ENCODE results near the gene CRP.

Gene CRP

DNA sequence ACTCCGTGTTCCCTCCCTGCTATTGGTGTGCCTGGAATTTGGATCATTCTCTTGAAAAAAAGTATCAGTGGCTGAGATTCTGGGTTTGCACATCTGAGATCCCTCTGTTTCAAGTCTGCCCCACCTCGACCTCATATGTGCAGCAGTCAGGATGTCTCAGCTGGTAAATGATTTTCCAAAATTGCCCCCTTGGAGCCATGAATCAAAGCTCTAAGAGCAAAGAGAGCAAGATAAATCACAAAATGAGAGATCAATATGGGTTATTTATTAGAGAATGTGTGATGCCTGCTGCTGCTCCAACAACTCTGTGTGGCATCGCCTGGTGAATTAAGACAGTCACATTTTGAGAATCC, 8.5 kb downstream of the CRP start:
- Histone ChIP-seq H3K27me3 (ENCODE audit: insufficient read depth, low read length, poor library complexity) (peaks cover 5% of the 10 kb centered on the region), H3K27ac (ENCODE audit: low read length) (no peak overlapping the region), H3K4me2 (ENCODE audit: insufficient read depth, low read length) (no peak overlapping the region), H3K36me3 (ENCODE audit: insufficient read depth, low read length) (no peaks in the 10 kb centered on the region), H3K9me3 (ENCODE audit: insufficient read depth, low read length, severe bottlenecking) (no peaks in the 10 kb centered on the region), H2AFZ (ENCODE audit: low read depth, low read length) (no peak overlapping the region), H3K79me2 (ENCODE audit: insufficient read depth, low read length) (no peaks in the 10 kb centered on the region), H3K9ac (ENCODE audit: low read depth, low read length) (no peak overlapping the region), H3K4me1 (ENCODE audit: insufficient read depth, low read length) (no peaks in the 10 kb centered on the region), H3K4me3 (ENCODE audit: low read depth in 1 of 2, low read length in 2 of 2) (no peak overlapping the region), H4K20me1 (ENCODE audit: insufficient read depth, low read length) (no peaks in the 10 kb centered on the region)
- ATAC-seq (ENCODE audit: insufficient read depth, low read depth): no peak
- TF ChIP-seq, protein P1, sequence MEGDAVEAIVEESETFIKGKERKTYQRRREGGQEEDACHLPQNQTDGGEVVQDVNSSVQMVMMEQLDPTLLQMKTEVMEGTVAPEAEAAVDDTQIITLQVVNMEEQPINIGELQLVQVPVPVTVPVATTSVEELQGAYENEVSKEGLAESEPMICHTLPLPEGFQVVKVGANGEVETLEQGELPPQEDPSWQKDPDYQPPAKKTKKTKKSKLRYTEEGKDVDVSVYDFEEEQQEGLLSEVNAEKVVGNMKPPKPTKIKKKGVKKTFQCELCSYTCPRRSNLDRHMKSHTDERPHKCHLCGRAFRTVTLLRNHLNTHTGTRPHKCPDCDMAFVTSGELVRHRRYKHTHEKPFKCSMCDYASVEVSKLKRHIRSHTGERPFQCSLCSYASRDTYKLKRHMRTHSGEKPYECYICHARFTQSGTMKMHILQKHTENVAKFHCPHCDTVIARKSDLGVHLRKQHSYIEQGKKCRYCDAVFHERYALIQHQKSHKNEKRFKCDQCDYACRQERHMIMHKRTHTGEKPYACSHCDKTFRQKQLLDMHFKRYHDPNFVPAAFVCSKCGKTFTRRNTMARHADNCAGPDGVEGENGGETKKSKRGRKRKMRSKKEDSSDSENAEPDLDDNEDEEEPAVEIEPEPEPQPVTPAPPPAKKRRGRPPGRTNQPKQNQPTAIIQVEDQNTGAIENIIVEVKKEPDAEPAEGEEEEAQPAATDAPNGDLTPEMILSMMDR (IDR thresholded peaks at IDR 0.05; ENCODE audit: borderline replicate concordance, extremely low read depth, low read length, poor library complexity, severe bottlenecking): no peak
- TF ChIP-seq EZH2 (IDR thresholded peaks at IDR 0.05; ENCODE audit: borderline replicate concordance, low read depth, low read length, severe bottlenecking): no peak
- no peak for DNase-seq

DNA sequence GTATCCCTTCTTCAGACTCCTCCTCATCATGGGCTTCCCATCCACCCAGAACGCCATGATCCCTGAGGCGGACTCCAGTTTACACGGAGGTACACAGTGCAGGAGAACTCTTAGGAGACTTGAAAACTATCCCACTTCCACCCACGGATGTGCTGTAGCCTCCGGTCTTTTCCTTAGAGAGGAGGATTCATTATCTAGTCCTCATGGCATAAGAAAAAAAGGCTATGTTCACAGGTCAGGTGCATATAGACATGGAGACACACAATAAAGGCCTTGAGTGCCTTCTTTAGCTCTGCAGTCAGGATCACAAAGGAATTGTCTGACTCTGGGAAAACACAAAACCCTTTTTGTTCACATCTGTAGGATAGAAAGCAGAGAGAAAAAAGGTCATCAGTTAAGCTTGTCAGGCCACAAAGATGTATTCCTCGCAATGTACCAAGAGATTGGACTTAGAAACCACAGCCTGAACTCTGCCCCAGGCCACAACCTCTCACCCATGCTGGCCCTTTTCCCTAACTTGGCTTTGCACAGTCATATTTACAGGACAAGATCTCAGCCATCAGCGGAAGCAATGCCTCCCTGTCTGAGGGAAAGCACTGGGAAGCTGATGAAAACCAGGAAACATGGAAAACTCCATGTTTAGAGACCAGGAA, 9.0 kb downstream of the CRP start:
- Histone ChIP-seq H3K27ac (ENCODE audit: low read length) (no peak overlapping the region), H3K9me3 (ENCODE audit: insufficient read depth, low read length, severe bottlenecking) (no peaks in the 10 kb centered on the region), H4K20me1 (ENCODE audit: insufficient read depth, low read length) (no peaks in the 10 kb centered on the region), H2AFZ (ENCODE audit: low read depth, low read length) (no peak overlapping the region), H3K4me1 (ENCODE audit: insufficient read depth, low read length) (no peaks in the 10 kb centered on the region), H3K4me3 (ENCODE audit: low read depth in 1 of 2, low read length in 2 of 2) (no peak overlapping the region), H3K27me3 (ENCODE audit: insufficient read depth, low read length, poor library complexity) (peaks cover 5% of the 10 kb centered on the region), H3K79me2 (ENCODE audit: insufficient read depth, low read length) (no peaks in the 10 kb centered on the region), H3K9ac (ENCODE audit: low read depth, low read length) (no peak overlapping the region), H3K36me3 (ENCODE audit: insufficient read depth, low read length) (no peaks in the 10 kb centered on the region), H3K4me2 (ENCODE audit: insufficient read depth, low read length) (no peak overlapping the region)
- ATAC-seq (ENCODE audit: insufficient read depth, low read depth) (no peak), DNase-seq (no peak)
- TF ChIP-seq EZH2 (IDR thresholded peaks at IDR 0.05; ENCODE audit: borderline replicate concordance, low read depth, low read length, severe bottlenecking): no peak
- TF ChIP-seq, protein P1 (IDR thresholded peaks at IDR 0.05; ENCODE audit: borderline replicate concordance, extremely low read depth, low read length, poor library complexity, severe bottlenecking): no peak

DNA sequence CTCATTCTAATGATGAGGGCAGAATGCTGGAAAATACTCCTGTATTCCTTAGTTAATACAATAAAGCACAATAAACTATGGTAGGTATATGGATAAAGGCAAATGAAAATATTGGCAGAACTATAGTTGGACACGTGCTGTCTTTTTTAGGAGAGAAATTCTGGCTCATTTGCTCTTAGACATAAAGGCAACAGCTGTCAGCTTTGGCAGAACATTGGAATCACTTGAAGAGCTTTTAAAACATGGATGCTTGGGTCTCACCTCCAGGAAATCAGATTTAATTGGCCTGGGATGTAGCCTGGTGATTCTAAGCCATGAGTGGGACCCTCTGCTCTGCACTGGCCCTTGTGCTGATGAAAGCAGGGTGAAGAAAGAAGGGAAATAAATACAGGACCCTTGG, 9.9 kb downstream of the CRP start:
- Histone ChIP-seq H3K9ac (ENCODE audit: low read depth, low read length) (no peak overlapping the region), H3K9me3 (ENCODE audit: insufficient read depth, low read length, severe bottlenecking) (no peaks in the 10 kb centered on the region), H3K4me2 (ENCODE audit: insufficient read depth, low read length) (no peak overlapping the region), H3K79me2 (ENCODE audit: insufficient read depth, low read length) (no peaks in the 10 kb centered on the region), H2AFZ (ENCODE audit: low read depth, low read length) (no peak overlapping the region), H3K4me1 (ENCODE audit: insufficient read depth, low read length) (no peaks in the 10 kb centered on the region), H3K27ac (ENCODE audit: low read length) (no peak overlapping the region), H3K36me3 (ENCODE audit: insufficient read depth, low read length) (no peaks in the 10 kb centered on the region), H3K27me3 (ENCODE audit: insufficient read depth, low read length, poor library complexity) (peaks cover 5% of the 10 kb centered on the region), H4K20me1 (ENCODE audit: insufficient read depth, low read length) (no peaks in the 10 kb centered on the region), H3K4me3 (ENCODE audit: low read depth in 1 of 2, low read length in 2 of 2) (no peak overlapping the region)
- no peak for ATAC-seq (ENCODE audit: insufficient read depth, low read depth)
- TF ChIP-seq, protein P1 (IDR thresholded peaks at IDR 0.05; ENCODE audit: borderline replicate concordance, extremely low read depth, low read length, poor library complexity, severe bottlenecking): no peak
- TF ChIP-seq EZH2 (IDR thresholded peaks at IDR 0.05; ENCODE audit: borderline replicate concordance, low read depth, low read length, severe bottlenecking): no peak
- DNase-seq: no peak
